Smooth muscle cell (in vitro differentiated cells): ENCODE results near the gene AGPAT4. TPM values are rescaled to one million over a fixed set of nuclear protein-coding genes. Genes with fewer than 3 reads are reported as not detected.

Experiments used
- DNase-seq: peaks from one replicate; lab custom pipeline; 2025; ENCODE audit not compliant: unreplicated experiment; lab: John Stamatoyannopoulos, UW
- H2AFZ ChIP-seq: fragments of 200-600 bp; sonication (generic); 2 replicates; pipeline ENCODE4 v1.6.0; 2016; ENCODE audit warnings: antibody characterized with exemption, low read depth, mild to moderate bottlenecking
- H3F3A ChIP-seq: fragments of 200-600 bp; sonication (generic); 2 replicates; pipeline ENCODE4 v1.6.0; 2017; ENCODE audit warnings: antibody characterized with exemption, low read depth
- H3K27ac ChIP-seq: fragments of 200-600 bp; sonication (generic); 2 replicates; pipeline ENCODE4 v1.5.1; 2016; ENCODE audit warnings: low read depth, mild to moderate bottlenecking
- H3K27me3 ChIP-seq: fragments of 200-600 bp; sonication (generic); 2 replicates; pipeline ENCODE4 v1.6.1; 2016; ENCODE audit warnings: low read depth, mild to moderate bottlenecking
- H3K36me3 ChIP-seq: fragments of 200-600 bp; sonication (generic); 2 replicates; pipeline ENCODE4 v1.5.1; 2016; ENCODE audit warnings: low read depth
- H3K4me1 ChIP-seq: fragments of 200-600 bp; sonication (generic); 2 replicates; pipeline ENCODE4 v1.5.1; 2016; ENCODE audit warnings: low read depth
- H3K4me2 ChIP-seq: fragments of 200-600 bp; sonication (generic); 2 replicates; pipeline ENCODE4 v1.6.0; 2016; ENCODE audit warnings: mild to moderate bottlenecking
- H3K4me3 ChIP-seq: fragments of 200-600 bp; sonication (generic); 2 replicates; pipeline ENCODE4 v1.5.1; 2016; ENCODE audit warnings: mild to moderate bottlenecking
- H3K79me2 ChIP-seq: fragments of 200-600 bp; sonication (generic); 2 replicates; pipeline ENCODE4 v1.6.0; 2016; ENCODE audit warnings: low read depth, mild to moderate bottlenecking
- H3K9ac ChIP-seq: fragments of 200-600 bp; sonication (generic); 2 replicates; pipeline ENCODE4 v1.6.0; 2016; ENCODE audit warnings: low read depth
- H3K9me3 ChIP-seq: fragments of 200-600 bp; sonication (generic); replicated peaks from 2 replicates; pipeline ENCODE4 v1.5.1; 2016; ENCODE audit warnings: low read depth
- H4K20me1 ChIP-seq: fragments of 200-600 bp; sonication (generic); 2 replicates; pipeline ENCODE4 v1.6.0; 2016; ENCODE audit warnings: low read depth
- CTCF ChIP-seq: fragments of 200-600 bp; sonication (generic); IDR thresholded peaks from 2 replicates; pipeline ENCODE4 v1.5.1; 2017; ENCODE audit warnings: borderline replicate concordance, mild to moderate bottlenecking, antibody characterized with exemption; ENCODE audit not compliant: insufficient read depth, poor library complexity, severe bottlenecking
- WGBS: methylation state at CpG from one replicate; pipeline ENCODE4 v1.1.7; 2016; ENCODE audit warnings: low lambda C conversion rate; 5-methylcytosine and 5-hydroxymethylcytosine counted together
- polyA plus RNA-seq: library from polyadenylated mRNA; unstranded; fragments of >200 nt; fragmentation: Nextera tagmentation; extraction: Ambion mirVana; gene quantifications from 2 replicates; pipeline ENCODE4 v1.2.1, GENCODE V29; 2016
- total RNA-seq: library from RNA; depleted of rRNA; stranded (reverse); fragments of >200 nt; gene quantifications from 2 replicates; pipeline ENCODE4 v1.2.3, GENCODE V29; 2014

The AGPAT4 gene
- total and polyA plus RNA-seq, 2 experiments from 2014 or later, result 51.4 to 51.8 TPM

GRCh38 chr6:161279677-161280415, 6.0 kb upstream of the AGPAT4 start:
- H3F3A ChIP-seq, result no peaks in the 10 kb centered on the region
- TF ChIP-seq CTCF, result no peak
- DNase-seq, result no peak
- no peaks in the 10 kb centered on the region for H3K9me3 ChIP-seq
- no peak overlapping the region for H3K9ac ChIP-seq
- no peaks in the 10 kb centered on the region for H3K4me1 ChIP-seq
- no peak overlapping the region for H3K4me3 ChIP-seq
- H3K36me3 ChIP-seq, result no peaks in the 10 kb centered on the region
- H3K27ac ChIP-seq, result peak overlapping the region; percentile 49
- H4K20me1 ChIP-seq, result no peaks in the 10 kb centered on the region
- peak overlapping the region; percentile 19 for H3K4me2 ChIP-seq
- 69% methylated on average over 7 of the region's 7 CpGs for WGBS
- H3K79me2 ChIP-seq, result no peaks in the 10 kb centered on the region
- peak overlapping the region; percentile 68 for H2AFZ ChIP-seq
- H3K27me3 ChIP-seq, result no peaks in the 10 kb centered on the region

DNA sequence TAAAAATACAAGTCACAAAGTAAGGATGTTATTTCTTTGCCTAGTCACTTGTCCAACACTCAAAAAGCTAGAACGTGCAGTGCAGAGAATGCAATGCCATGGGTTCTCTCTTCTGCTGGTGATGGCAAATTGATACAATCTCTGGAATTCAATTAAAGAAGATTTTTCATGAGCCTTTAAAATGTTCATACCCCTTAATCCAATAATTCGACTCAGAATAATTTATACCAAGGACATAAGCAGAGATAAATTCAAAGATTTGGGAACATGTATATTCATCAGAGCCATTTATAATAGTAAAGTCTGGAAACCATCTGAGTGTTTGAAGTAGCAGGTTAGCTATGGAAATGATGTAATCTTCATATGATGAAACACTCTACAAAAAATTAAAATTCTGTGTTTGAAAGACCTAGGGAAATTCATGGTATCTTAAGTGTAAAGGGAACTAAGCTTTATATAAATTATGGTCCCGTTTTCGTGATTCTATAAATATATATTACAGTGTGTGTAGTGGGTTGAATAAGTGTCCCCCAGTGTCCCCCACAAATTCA, 2.8 kb upstream of the AGPAT4 start:
- 94% methylated on average over 4 of the region's 4 CpGs for WGBS
- Histone ChIP-seq H3K36me3 (no peaks in the 10 kb centered on the region), H3K79me2 (peaks cover 18% of the 10 kb centered on the region), H4K20me1 (peaks cover 16% of the 10 kb centered on the region), H3K4me2 (no peak overlapping the region), H3K27me3 (no peaks in the 10 kb centered on the region), H3K4me3 (no peak overlapping the region), H3K9me3 (no peaks in the 10 kb centered on the region), H3K9ac (no peak overlapping the region), H3K27ac (no peak overlapping the region), H3F3A (peaks cover 5% of the 10 kb centered on the region), H2AFZ (no peak overlapping the region), H3K4me1 (peaks cover 11% of the 10 kb centered on the region)
- DNase-seq, result no peak
- TF ChIP-seq CTCF, result no peak

GRCh38 chr6:161274898-161275297, 1.0 kb upstream of the AGPAT4 start:
- Histone ChIP-seq H3K9ac (no peak overlapping the region), H3F3A (peaks cover 15% of the 10 kb centered on the region), H3K9me3 (no peaks in the 10 kb centered on the region), H3K27me3 (no peaks in the 10 kb centered on the region), H3K36me3 (no peaks in the 10 kb centered on the region), H3K4me3 (peak overlapping the region; percentile 88), H4K20me1 (peaks cover 34% of the 10 kb centered on the region), H3K4me1 (peaks cover 23% of the 10 kb centered on the region), H3K79me2 (peaks cover 36% of the 10 kb centered on the region), H3K27ac (peak overlapping the region; percentile 96), H2AFZ (peak overlapping the region; percentile 39), H3K4me2 (peak overlapping the region; percentile 93)
- WGBS, result 81% methylated on average over 2 of the region's 2 CpGs
- TF ChIP-seq CTCF, result no peak
- DNase-seq, result no peak
